Lung (tissue), 12 donors: ENCODE results near the gene ADAM22. TPM values are rescaled to one million over a fixed set of nuclear protein-coding genes. Genes with fewer than 3 reads are reported as not detected.

ENCODE experiments used
- ATAC-seq: fragments of 200-7000 bp; cut with Tn5 transposase; one replicate; pipeline ENCODE4 v1.9.1; 2020; ENCODE audit warnings: moderate number of reproducible peaks; ENCODE audit not compliant: insufficient read depth, low FRiP score
- DNase-seq, 3 donors: peaks; one replicate each; pipeline ENCODE4 v3.0.0-alpha.2; 2013 to 2017
- H3K27ac ChIP-seq, 2 donors: one replicate each; pipeline ENCODE4 v1.5.1; 2013; ENCODE audit warnings: mild to moderate bottlenecking in 2 of 2, moderate library complexity in 2 of 2, control low read depth in 1 of 2, inconsistent platforms in 1 of 2, low read depth in 1 of 2, low read length in 1 of 2
- H3K27me3 ChIP-seq, 3 donors: one replicate each; pipeline ENCODE4 v1.5.1; 2013; ENCODE audit warnings: low read length in 2 of 3; ENCODE audit not compliant: control insufficient read depth in 3 of 3, insufficient read depth in 3 of 3
- H3K36me3 ChIP-seq, 4 donors: one replicate each; pipeline ENCODE4 v1.5.1; 2013; ENCODE audit warnings: low read length in 4 of 4, mild to moderate bottlenecking in 1 of 4, moderate library complexity in 1 of 4; ENCODE audit not compliant: control insufficient read depth in 4 of 4, insufficient read depth in 4 of 4
- H3K4me1 ChIP-seq, 5 donors: one replicate each; pipeline ENCODE4 v1.5.1; 2013; ENCODE audit warnings: low read length in 5 of 5, mild to moderate bottlenecking in 2 of 5, moderate library complexity in 1 of 5; ENCODE audit not compliant: control insufficient read depth in 5 of 5, insufficient read depth in 5 of 5
- H3K4me3 ChIP-seq: one replicate; pipeline ENCODE4 v1.5.1; 2013; ENCODE audit warnings: mild to moderate bottlenecking, control low read depth, moderate library complexity
- H3K9ac ChIP-seq, 2 donors: one replicate each; pipeline ENCODE4 v1.5.1; 2013; ENCODE audit warnings: low read length in 2 of 2, control low read depth in 1 of 2; ENCODE audit not compliant: insufficient read depth in 1 of 2
- H3K9me3 ChIP-seq, 4 donors: one replicate each; pipeline ENCODE4 v1.5.1; 2013; ENCODE audit warnings: low read length in 3 of 4, mild to moderate bottlenecking in 1 of 4, moderate library complexity in 1 of 4; ENCODE audit not compliant: control insufficient read depth in 4 of 4, insufficient read depth in 3 of 4
- WGBS, 2 donors: extraction: QIAGEN DNeasy Blood & Tissue Kit; methylation state at CpG; one replicate each; pipeline ENCODE4 v1.1.7; 2013; 5-methylcytosine and 5-hydroxymethylcytosine counted together
- polyA plus RNA-seq, 2 donors: library from polyadenylated mRNA; stranded (reverse); fragments of 200-250 nt; gene quantifications; one replicate each; pipeline ENCODE4 v1.2.1, GENCODE V29; 2013
- total RNA-seq, 2 donors: library from RNA; depleted of rRNA in 1 of 2; stranded (reverse); fragments of >200 nt in 1 of 2; gene quantifications; one replicate each; pipeline ENCODE4 v1.2.1, GENCODE V29; 2014 to 2021
- TF ChIP-seq, protein P1 (sequence below): IDR thresholded peaks from 2 replicates; pipeline ENCODE4 v1.5.1; 2012; ENCODE audit warnings: mild to moderate bottlenecking; ENCODE audit errors: control extremely low read depth, extremely low read depth
- donor health status: control.
- donor health status: control.
- donor health status: Bipolar disorder and iron deficiency.
- donor health status: healthy.
- donor health status: DM: yes; HTN: yes; CAD: no.

The ADAM22 gene
- total and polyA plus RNA-seq, 4 donors = 0.13 to 17.7 (median 0.97) TPM

DNA sequence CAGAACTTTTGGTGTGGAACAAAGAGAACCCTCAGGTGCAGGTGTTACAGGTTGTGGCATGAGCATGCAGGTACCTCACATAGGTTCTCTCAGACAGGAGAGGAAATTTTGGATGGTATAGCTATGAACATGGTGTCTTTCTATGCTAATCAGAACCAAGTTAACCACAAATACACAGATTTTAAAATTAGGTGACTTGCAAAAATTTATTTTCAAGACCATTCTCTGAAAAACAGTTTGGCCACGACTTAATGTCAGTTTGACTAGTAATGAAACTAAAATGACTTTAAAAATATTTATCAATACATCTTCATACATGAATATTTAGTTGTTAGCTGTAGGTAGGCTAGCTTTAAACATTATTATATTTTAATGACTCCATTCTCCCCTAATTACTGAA is 156.2 kb downstream of the ADAM22 start:
- Histone ChIP-seq H3K4me1 (peaks cover 0 to 39% (median 4%) of the 10 kb centered on the region in 5 donors), H3K4me3 (no peak overlapping the region), H3K9me3 (no peaks in the 10 kb centered on the region), H3K9ac (peak overlapping the region in 1 of 2 donors; percentile 9), H3K36me3 (no peaks in the 10 kb centered on the region), H3K27ac (no peak overlapping the region), H3K27me3 (no peaks in the 10 kb centered on the region)
- DNase-seq = no peak
- no peak for ATAC-seq
- TF ChIP-seq, protein P1, sequence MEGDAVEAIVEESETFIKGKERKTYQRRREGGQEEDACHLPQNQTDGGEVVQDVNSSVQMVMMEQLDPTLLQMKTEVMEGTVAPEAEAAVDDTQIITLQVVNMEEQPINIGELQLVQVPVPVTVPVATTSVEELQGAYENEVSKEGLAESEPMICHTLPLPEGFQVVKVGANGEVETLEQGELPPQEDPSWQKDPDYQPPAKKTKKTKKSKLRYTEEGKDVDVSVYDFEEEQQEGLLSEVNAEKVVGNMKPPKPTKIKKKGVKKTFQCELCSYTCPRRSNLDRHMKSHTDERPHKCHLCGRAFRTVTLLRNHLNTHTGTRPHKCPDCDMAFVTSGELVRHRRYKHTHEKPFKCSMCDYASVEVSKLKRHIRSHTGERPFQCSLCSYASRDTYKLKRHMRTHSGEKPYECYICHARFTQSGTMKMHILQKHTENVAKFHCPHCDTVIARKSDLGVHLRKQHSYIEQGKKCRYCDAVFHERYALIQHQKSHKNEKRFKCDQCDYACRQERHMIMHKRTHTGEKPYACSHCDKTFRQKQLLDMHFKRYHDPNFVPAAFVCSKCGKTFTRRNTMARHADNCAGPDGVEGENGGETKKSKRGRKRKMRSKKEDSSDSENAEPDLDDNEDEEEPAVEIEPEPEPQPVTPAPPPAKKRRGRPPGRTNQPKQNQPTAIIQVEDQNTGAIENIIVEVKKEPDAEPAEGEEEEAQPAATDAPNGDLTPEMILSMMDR = no peak
- whole genome bisulfite sequencing, 2 donors = 38 to 70% methylated on average over 1 of the region's 1 CpG

DNA sequence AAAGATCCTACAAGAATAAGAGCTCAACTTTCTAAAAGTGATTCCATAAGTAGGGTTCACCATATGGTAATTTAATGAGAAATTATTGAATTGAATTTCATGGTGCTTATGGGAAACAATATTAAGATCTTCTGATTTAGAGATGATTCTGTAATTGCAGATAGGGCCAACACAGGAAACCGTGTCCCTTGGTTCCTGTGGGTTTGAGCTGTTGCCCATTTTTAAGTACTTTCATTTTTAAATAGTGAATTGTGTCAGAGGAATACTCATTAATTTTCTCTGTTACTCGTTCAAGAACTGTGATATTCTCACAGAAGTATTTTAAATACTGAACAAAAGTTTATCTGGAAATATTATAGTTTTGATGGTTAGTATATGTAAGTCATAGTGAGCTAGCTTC is 156.6 kb downstream of the ADAM22 start:
- Histone ChIP-seq H3K9ac (peak overlapping the region in 1 of 2 donors; percentile 9), H3K27ac (no peak overlapping the region), H3K36me3 (no peaks in the 10 kb centered on the region), H3K4me3 (no peak overlapping the region), H3K27me3 (no peaks in the 10 kb centered on the region), H3K9me3 (no peaks in the 10 kb centered on the region), H3K4me1 (peaks cover 0 to 39% (median 4%) of the 10 kb centered on the region in 5 donors)
- TF ChIP-seq, protein P1 = no peak
- DNase-seq (no peak), ATAC-seq (no peak)
- WGBS, 2 donors = 8 to 11% methylated on average over 2 of the region's 2 CpGs

DNA sequence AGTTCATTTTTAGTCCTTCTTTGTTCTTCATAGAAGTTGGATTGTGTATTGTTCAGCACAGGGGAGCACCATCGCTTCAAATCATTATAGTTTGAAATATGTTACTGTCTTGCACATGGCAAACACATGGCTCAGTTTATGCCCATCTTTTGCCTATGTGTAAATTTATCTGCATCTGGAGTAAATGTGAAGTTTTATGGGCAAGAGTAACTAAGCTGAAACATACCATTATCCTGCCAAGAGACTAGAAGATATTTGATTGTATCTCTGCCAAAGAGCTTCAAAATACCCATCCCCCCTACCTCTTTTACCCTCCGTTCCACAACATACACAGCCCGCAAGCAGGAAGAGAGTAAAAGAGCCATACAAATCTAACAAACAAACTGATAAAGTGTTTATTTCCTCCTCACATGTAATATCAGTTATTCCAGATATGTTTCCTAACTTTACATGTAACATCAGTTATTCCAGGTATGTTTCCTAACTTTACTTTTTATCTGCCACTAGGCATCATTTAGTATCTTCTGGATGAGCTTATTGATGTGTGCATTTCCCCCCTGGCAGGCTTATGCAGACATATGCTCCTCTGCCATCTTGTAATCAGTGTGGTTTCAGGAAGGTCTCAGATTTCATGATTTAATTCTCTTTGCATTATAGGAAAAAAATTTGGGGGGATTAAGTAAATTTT is 158.1 kb downstream of the ADAM22 start:
- peak in 1 of 3 donors; percentile 29 for DNase-seq
- H3K9ac ChIP-seq = no peak overlapping the region
- no peak overlapping the region for H3K27ac ChIP-seq
- no peaks in the 10 kb centered on the region for H3K36me3 ChIP-seq
- ATAC-seq = no peak
- no peak overlapping the region for H3K4me3 ChIP-seq
- 80 to 81% methylated on average over 3 of the region's 3 CpGs for WGBS, 2 donors
- H3K4me1 ChIP-seq = peaks cover 0 to 39% (median 4%) of the 10 kb centered on the region in 5 donors
- no peaks in the 10 kb centered on the region for H3K27me3 ChIP-seq
- TF ChIP-seq, protein P1 = no peak
- H3K9me3 ChIP-seq = no peaks in the 10 kb centered on the region

- DNase-seq (no peak), ATAC-seq (no peak)
- Histone ChIP-seq H3K27ac (no peak overlapping the region), H3K9me3 (no peaks in the 10 kb centered on the region), H3K27me3 (no peaks in the 10 kb centered on the region), H3K9ac (no peak overlapping the region), H3K4me3 (no peak overlapping the region), H3K36me3 (no peaks in the 10 kb centered on the region), H3K4me1 (peaks cover 0 to 39% (median 4%) of the 10 kb centered on the region in 5 donors)
- TF ChIP-seq, protein P1 = no peak
Measured at GRCh38 chr7:88092676-88092999, 158.6 kb downstream of the ADAM22 start.
